OCI-LY7 (cell line): Measurements from ENCODE around the gene IFNA1.

Source experiments
- EZH2phosphoT487 ChIP-seq: fragments of 200-600 bp; sonication (generic); IDR thresholded peaks from 2 replicates; pipeline ENCODE4 v1.6.1; 2018; ENCODE audit warnings: low read depth, borderline replicate concordance, mild to moderate bottlenecking, mixed run types, antibody characterized with exemption, low read length, moderate library complexity, mixed read lengths
- TF ChIP-seq, protein P1 (sequence below): fragments of 200-600 bp; sonication (generic); conservative IDR thresholded peaks from 2 replicates; pipeline ENCODE4 v1.5.1; 2014; ENCODE audit warnings: mild to moderate bottlenecking, antibody characterized with exemption, low read length, moderate library complexity, mixed read lengths

DNA sequence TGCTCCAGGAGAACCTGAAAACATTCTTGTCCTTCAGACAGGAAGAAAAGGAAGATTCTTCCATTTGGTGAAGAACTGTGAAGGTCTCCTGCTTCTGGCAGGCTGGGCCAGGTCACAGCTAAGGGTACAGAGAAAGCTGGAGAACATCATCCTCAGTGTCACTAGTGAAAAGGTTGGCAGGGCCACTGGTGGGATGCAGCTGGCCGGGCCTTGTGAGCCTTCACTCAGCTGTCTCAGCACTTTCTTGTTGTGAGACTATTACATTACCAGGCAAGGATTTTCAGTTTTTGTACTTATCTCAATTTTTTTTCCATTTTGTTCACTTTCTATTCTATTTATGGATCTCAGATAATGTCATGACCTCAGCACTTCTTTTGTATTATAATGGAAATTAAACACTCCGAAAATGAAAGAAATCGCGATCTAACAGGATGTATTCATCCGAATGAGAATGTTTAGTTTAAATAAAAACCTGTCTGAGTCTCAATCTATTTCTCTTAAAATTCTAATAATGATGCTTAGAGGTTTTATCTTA is 41.2 kb upstream of the IFNA1 start:
- TF ChIP-seq, protein P1, sequence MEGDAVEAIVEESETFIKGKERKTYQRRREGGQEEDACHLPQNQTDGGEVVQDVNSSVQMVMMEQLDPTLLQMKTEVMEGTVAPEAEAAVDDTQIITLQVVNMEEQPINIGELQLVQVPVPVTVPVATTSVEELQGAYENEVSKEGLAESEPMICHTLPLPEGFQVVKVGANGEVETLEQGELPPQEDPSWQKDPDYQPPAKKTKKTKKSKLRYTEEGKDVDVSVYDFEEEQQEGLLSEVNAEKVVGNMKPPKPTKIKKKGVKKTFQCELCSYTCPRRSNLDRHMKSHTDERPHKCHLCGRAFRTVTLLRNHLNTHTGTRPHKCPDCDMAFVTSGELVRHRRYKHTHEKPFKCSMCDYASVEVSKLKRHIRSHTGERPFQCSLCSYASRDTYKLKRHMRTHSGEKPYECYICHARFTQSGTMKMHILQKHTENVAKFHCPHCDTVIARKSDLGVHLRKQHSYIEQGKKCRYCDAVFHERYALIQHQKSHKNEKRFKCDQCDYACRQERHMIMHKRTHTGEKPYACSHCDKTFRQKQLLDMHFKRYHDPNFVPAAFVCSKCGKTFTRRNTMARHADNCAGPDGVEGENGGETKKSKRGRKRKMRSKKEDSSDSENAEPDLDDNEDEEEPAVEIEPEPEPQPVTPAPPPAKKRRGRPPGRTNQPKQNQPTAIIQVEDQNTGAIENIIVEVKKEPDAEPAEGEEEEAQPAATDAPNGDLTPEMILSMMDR, result no peak
- TF ChIP-seq EZH2phosphoT487, result no peak
